EL (cell line): Measurements from ENCODE around the gene ZSCAN22.
"Not testable (repeated sequence)": the region's sequence is repeated elsewhere in the genome, so short reads cannot be mapped to it uniquely, and the experiment has no call there.

Experiments
- DNase-seq: peaks from one replicate; pipeline ENCODE4 v3.0.0-alpha.2; 2016

ZSCAN22 gene

GRCh38 chr19:58326914-58327726, at the start of gene ZSCAN22:
ZSCAN22 (plus strand) TSS chr19:58326994; CDS start chr19:58334803, 7,809 bp downstream.
- DNase-seq, result peak; percentile 96

GRCh38 chr19:58277197-58277596, 49.6 kb upstream of the ZSCAN22 start:
- DNase-seq, result no peak

DNA sequence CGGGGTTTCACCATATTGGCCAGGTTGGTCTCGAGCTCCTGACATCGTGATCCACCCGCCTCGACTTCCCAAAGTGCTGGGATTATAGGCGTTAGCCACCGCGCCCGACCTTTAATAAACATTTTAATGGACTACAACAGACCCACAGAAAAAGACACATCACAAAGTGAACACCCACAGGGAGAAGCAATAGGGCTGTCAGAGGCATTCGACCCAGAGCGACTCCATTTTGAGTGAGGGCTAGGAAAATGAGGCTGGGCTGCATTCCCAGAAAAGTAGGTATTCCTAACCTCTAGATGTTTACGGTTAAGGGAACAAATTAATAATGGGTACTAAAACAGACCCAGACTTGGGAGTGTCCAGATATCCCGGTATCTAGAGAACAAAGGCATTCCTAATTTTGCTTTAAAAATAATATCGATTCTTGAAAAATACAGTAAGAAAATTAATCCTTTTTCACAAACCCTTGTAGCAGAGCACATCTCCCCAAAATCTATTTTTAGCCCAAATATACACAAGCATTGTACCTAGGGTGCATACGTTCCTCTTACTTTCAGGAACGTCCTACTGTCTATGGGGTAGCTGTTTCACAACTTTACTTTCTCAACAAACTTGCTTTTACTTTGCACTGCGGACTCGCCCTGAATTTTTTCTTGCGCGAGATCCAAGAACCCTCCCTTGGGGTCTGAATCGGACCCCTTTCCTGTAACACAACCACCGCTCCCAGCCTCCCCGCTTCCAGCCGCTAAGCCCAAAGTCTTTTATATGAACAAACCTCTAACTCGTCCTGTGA, 48.9 kb upstream of the ZSCAN22 start:
- no peak for DNase-seq

GRCh38 chr19:58278541-58279041, 48.2 kb upstream of the ZSCAN22 start, which contains the start of gene ZNF8:
ZNF8 (plus strand) TSS chr19:58278955; CDS start chr19:58279082, 127 bp downstream.
- DNase-seq, result peak; percentile 99

- DNase-seq, result peak; percentile 75
Observed at GRCh38 chr19:58279042-58279924, 47.5 kb upstream of the ZSCAN22 start.

- DNase-seq, result no peak
Observed at GRCh38 chr19:58279925-58280316, 46.9 kb upstream of the ZSCAN22 start.

GRCh38 chr19:58284199-58284598, 42.6 kb upstream of the ZSCAN22 start:
- DNase-seq, result no peak

GRCh38 chr19:58291943-58292342, 34.9 kb upstream of the ZSCAN22 start:
- no peak for DNase-seq

GRCh38 chr19:58294743-58295374, 31.9 kb upstream of the ZSCAN22 start:
- no peak for DNase-seq

DNA sequence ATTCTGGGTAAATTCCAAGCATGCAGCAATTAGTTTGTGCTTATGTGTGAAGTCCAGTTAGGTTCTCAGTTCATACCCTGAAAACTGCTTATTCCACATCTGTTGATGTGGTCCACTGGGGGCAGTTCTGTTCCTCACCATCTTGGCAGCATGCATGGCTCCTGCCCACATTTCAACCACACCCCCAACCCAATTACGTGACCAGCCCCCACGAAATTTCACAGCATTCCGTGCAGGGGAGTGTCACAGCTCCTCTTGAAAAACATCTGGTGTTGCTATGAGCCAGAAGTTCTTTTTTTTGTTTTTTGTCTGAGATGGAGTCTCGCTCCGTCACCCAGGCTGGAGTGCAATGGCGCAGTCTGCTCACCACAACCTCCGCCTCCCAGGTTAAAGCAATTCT, 30.7 kb upstream of the ZSCAN22 start:
- DNase-seq, result no peak

DNA sequence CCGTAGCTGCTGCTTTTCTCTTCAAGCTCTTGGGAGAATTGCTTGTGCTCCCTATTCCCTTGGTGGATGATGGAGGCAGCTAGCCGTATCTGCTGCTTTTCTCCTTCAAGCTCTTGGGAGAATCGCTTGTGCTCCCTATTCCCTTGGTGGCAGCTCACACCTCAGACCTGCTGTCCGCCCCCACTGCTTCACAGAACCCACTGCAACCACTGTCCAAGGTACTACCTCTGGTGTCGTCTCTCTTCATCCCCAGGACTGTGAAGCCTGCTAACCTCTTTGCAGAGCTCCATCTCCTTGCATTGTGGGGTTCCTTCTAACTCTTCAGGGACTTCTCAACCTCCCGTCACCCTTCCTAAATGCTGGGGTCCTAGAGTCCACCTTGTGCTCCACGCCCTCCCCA, 26.2 kb upstream of the ZSCAN22 start:
- DNase-seq, result no peak

DNA sequence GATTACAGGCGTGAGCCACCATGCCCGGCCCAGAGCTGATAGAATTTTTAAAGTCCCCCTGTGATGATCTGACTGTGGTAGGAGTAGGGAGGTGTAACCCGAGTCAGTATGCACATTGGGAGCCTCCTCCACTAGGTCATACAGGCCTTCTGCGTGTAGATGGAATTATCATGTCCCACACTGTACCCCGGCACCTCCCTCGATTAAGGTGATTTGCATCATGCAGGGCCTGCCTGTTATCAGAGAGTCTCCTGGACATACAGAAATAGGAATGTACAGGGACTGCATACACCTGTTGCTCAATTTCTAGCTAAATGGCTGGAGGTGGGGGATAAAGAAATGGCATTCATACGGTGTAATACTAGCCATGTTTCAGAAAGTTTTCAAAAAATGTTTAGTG, 22.5 kb upstream of the ZSCAN22 start:
- no peak for DNase-seq

GRCh38 chr19:58304748-58305064, 22.1 kb upstream of the ZSCAN22 start:
- no peak for DNase-seq

DNA sequence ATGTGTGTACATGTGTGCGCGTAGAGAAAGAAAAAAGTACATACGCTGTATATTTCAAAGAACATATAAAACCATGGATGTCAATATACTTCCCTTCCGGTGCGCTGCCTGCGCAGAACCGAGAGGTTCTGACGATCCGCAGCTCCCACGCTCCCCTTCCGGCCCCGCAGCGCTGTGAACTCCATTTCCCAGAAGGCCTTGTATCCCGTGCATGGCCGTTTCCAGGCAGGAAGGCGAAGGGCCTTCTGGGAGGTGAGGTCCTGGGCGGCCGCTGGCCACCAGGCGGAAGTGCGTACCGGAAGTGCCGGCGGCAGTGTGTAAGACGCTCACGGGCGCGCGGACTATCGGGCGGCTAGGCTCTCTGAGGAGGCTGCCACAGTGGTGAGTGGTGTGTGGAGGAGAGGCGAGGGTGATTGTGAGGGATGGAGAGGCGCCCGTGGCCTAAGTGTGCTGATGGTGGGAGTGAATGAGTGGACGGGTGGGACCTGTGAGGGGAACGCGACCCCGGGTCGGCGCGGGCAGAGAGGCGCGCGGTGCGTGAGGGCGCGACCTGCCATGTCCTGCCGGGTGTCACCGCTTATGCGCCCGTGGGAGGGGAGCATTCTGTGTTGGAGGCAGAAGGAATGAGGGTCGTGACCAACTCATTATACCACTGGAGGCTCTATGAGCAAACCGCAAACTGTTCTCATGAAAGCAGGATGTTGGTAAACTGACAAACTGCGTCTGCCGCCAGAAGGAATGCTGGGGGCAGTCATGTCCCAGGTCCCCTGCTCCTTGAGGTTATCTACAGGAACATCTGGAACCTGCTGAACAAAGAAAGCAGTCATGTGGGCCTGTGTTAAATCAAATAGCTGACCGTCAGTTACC, 21.5 kb upstream of the ZSCAN22 start, which contains the start of gene ERVK3-1:
TSS of gene ERVK3-1 (plus strand) at position 313 of the 867 bp plus-strand sequence. CDS start 6,792 bp downstream, outside the sequence.
- DNase-seq, result peak; percentile 96

- peak; percentile 4 for DNase-seq
Observed at GRCh38 chr19:58305932-58306323, 20.9 kb upstream of the ZSCAN22 start.

- no peak for DNase-seq
Observed at GRCh38 chr19:58307736-58308135, 19.1 kb upstream of the ZSCAN22 start.

GRCh38 chr19:58310685-58311084, 16.1 kb upstream of the ZSCAN22 start:
- DNase-seq, result not testable (repeated sequence)

DNA sequence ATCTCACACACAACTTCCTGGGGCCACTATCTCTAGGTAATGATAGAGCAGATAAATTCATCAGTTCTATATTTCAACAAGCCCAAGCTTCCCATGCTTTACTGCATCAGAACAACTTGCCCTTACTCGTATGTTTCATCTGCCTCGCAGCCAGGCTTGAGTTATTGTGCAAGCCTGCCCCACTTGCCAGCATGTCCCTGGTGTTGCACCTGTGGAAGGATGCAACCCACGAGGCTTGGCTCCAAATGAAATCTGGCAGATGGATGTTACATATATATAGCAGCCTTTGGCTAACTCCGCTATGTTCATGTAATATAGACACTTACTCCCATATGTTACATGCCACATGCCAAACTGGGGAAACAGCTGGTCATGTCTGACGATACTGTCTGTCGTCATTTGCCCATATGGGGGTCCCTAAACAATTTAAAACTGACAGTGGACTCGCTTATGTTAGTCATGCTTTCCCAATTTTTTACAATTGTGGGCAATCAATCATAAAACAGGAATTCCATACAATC, 15.4 kb upstream of the ZSCAN22 start:
- no peak for DNase-seq

DNA sequence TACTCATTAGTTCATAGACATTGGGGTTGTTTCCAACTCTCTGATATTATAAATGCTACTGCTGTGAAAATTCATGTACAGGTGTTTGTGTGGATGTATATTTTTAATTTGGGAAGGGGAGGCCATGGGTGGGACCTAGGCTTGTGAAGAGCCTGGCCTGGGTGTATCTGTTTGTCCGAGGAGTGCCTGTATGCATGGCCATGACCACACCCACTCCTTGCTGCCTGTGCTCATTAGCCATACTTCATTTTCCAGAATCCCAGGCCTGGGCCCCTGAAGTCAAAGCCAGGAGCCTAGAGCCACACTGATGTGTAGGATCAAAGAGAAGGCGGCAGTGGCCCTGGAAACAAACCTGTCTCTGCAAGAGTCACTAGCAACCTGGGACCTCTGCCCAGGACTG, 11.2 kb upstream of the ZSCAN22 start:
- no peak for DNase-seq

GRCh38 chr19:58317476-58318072, 9.2 kb upstream of the ZSCAN22 start:
- DNase-seq, result peak; percentile 21

GRCh38 chr19:58318297-58318696, 8.5 kb upstream of the ZSCAN22 start:
- DNase-seq, result no peak
